ENCODE data around the gene ADAMTS16. TPM values are rescaled to one million over a fixed set of nuclear protein-coding genes. Genes with fewer than 3 reads are reported as not detected.

Gene ADAMTS16
- total RNA-seq, 4 donors from 2014 or later = 0.19 TPM; not detected in 3

DNA sequence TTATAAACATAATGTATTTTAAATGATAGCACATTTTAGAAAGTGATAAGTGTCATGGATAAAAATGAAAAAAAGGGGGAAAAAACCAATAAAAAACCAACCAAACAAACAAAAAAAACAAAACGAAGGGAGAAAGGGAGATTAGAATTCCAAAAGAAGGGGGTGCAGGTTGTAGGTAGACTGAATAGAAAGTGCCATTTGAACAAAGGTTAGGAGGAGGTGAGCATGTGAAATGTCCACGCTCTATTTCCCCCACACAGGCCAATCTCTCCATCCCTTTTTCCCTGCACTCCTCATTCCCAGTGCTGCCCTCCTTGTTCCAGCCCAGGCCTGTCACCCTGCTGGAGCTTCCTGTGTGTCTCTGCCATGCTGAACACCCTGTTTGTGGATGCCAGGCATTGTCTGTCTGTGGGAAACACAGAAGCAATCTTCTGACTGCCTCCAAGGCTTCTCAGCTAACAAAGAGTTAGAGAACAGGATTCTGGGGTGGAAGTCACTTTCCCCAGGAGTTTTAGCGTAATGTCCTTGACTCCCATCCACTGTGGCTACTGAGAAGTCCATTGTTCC, 138.8 kb downstream of the ADAMTS16 start:
- H3K4me3 ChIP-seq = no peak overlapping the region
- no peaks in the 10 kb centered on the region for H3K4me1 ChIP-seq
- no peaks in the 10 kb centered on the region for H3K27me3 ChIP-seq
- intact Hi-C loops (cut with DNase I) = no loop called here
- H3K36me3 ChIP-seq = no peaks in the 10 kb centered on the region
- DNase-seq = no peak
- TF ChIP-seq POLR2A (IDR thresholded peaks at IDR 0.05) = no peak
- TF ChIP-seq, protein P1, sequence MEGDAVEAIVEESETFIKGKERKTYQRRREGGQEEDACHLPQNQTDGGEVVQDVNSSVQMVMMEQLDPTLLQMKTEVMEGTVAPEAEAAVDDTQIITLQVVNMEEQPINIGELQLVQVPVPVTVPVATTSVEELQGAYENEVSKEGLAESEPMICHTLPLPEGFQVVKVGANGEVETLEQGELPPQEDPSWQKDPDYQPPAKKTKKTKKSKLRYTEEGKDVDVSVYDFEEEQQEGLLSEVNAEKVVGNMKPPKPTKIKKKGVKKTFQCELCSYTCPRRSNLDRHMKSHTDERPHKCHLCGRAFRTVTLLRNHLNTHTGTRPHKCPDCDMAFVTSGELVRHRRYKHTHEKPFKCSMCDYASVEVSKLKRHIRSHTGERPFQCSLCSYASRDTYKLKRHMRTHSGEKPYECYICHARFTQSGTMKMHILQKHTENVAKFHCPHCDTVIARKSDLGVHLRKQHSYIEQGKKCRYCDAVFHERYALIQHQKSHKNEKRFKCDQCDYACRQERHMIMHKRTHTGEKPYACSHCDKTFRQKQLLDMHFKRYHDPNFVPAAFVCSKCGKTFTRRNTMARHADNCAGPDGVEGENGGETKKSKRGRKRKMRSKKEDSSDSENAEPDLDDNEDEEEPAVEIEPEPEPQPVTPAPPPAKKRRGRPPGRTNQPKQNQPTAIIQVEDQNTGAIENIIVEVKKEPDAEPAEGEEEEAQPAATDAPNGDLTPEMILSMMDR (IDR thresholded peaks at IDR 0.05) = no peak
- WGBS, 2 donors = 68 to 83% methylated on average over 3 of the region's 3 CpGs
- peaks cover 0 to 4% (median 0%) of the 10 kb centered on the region in 3 donors for H3K9me3 ChIP-seq
- no peak overlapping the region for H3K27ac ChIP-seq

GRCh38 chr5:5285906-5286305, 145.8 kb downstream of the ADAMTS16 start:
- TF ChIP-seq POLR2A (IDR thresholded peaks at IDR 0.05) = no peak
- TF ChIP-seq, protein P1 (IDR thresholded peaks at IDR 0.05) = no peak
- Histone ChIP-seq H3K4me3 (no peak overlapping the region), H3K27me3 (no peaks in the 10 kb centered on the region), H3K36me3 (no peaks in the 10 kb centered on the region), H3K4me1 (no peaks in the 10 kb centered on the region), H3K27ac (no peak overlapping the region), H3K9me3 (peaks cover 0 to 4% (median 0%) of the 10 kb centered on the region in 3 donors)
- intact Hi-C loops (cut with DNase I) = no loop called here
- DNase-seq = no peak
- WGBS, 2 donors = 77 to 94% methylated on average over 3 of the region's 3 CpGs

GRCh38 chr5:5287419-5287818, 147.3 kb downstream of the ADAMTS16 start:
- H3K9me3 ChIP-seq = peaks cover 0 to 4% (median 0%) of the 10 kb centered on the region in 3 donors
- WGBS, 2 donors = 83 to 87% methylated on average over 8 to 9 of the region's 9 CpGs
- no peak for DNase-seq

GRCh38 chr5:5288201-5288600, 148.1 kb downstream of the ADAMTS16 start:
- no peak for DNase-seq
- TF ChIP-seq POLR2A (IDR thresholded peaks at IDR 0.05) = no peak
- TF ChIP-seq, protein P1 (IDR thresholded peaks at IDR 0.05) = no peak
- intact Hi-C loops (cut with DNase I) = no loop called here
- 54 to 55% methylated on average over 8 of the region's 8 CpGs for WGBS, 2 donors
- Histone ChIP-seq H3K27me3 (no peaks in the 10 kb centered on the region), H3K27ac (no peak overlapping the region), H3K9me3 (peaks cover 0 to 2% (median 0%) of the 10 kb centered on the region in 3 donors), H3K4me1 (no peaks in the 10 kb centered on the region), H3K4me3 (no peak overlapping the region), H3K36me3 (no peaks in the 10 kb centered on the region)

More at GRCh38 chr5:5287419-5287818, 147.3 kb downstream of the ADAMTS16 start:
- no peak overlapping the region for H3K4me3 ChIP-seq
- no peak overlapping the region for H3K27ac ChIP-seq
- H3K27me3 ChIP-seq = no peaks in the 10 kb centered on the region
- TF ChIP-seq, protein P1 (IDR thresholded peaks at IDR 0.05) = no peak
- TF ChIP-seq POLR2A (IDR thresholded peaks at IDR 0.05) = no peak
- intact Hi-C loops (cut with DNase I) = no loop called here
- H3K4me1 ChIP-seq = no peaks in the 10 kb centered on the region
- H3K36me3 ChIP-seq = no peaks in the 10 kb centered on the region

DNA sequence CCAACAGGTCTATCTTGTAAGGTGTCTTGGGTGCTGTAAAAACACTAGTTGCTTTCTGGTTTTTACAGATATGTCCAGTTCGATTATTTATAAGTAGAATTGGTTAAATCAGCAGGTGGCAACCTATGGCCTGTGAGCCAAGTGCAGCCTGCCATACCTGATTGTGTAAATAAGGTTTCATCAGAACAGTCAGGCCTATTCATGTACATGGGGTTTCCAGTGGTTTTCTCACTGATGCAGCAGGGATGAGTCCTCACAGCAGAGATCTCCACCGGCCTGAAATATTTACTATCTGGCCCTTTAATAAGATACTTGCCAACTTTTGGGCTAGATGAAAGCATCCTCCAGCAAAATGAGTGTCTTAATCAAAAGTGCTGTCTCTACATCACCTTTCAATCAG, 149.4 kb downstream of the ADAMTS16 start:
- 52 to 68% methylated on average over 2 of the region's 2 CpGs for WGBS, 2 donors
- intact Hi-C loops (cut with DNase I) = no loop called here
- Histone ChIP-seq H3K36me3 (no peaks in the 10 kb centered on the region), H3K27ac (no peak overlapping the region), H3K4me3 (no peak overlapping the region), H3K4me1 (no peaks in the 10 kb centered on the region), H3K27me3 (no peaks in the 10 kb centered on the region), H3K9me3 (no peaks in the 10 kb centered on the region)
- no peak for DNase-seq
- TF ChIP-seq POLR2A (IDR thresholded peaks at IDR 0.05) = no peak
- TF ChIP-seq, protein P1 (IDR thresholded peaks at IDR 0.05) = no peak

Data from esophagus squamous epithelium (tissue), 5 donors.